ENCODE results near the gene PCBP2.
"Not testable (repeated sequence)": the region's sequence is repeated elsewhere in the genome, so short reads cannot be mapped to it uniquely, and the experiment has no call there.

- TF ChIP-seq, protein P1, sequence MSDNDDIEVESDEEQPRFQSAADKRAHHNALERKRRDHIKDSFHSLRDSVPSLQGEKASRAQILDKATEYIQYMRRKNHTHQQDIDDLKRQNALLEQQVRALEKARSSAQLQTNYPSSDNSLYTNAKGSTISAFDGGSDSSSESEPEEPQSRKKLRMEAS (IDR thresholded peaks at IDR 0.05; ENCODE audit: insufficient read depth, insufficient read length): not testable (repeated sequence)
- not testable (repeated sequence) for TF ChIP-seq CTCF (IDR thresholded peaks at IDR 0.05; ENCODE audit: extremely low read depth in 1 of 2, insufficient read depth in 1 of 2, low read depth in 1 of 2, low read length in 2 of 2); POLR2A (IDR thresholded peaks at IDR 0.05; ENCODE audit: low read depth, low read length)
These were observed 12.3 kb upstream of the PCBP2 start for GRCh38 chr12:53439582-53439981.

Data from endothelial cell of umbilical vein (primary cell).